ENCODE data around the gene TAF7.
A peak's percentile ranks its signal among the peaks of the same experiment; 100 is the strongest.

The TAF7 gene, protein sequence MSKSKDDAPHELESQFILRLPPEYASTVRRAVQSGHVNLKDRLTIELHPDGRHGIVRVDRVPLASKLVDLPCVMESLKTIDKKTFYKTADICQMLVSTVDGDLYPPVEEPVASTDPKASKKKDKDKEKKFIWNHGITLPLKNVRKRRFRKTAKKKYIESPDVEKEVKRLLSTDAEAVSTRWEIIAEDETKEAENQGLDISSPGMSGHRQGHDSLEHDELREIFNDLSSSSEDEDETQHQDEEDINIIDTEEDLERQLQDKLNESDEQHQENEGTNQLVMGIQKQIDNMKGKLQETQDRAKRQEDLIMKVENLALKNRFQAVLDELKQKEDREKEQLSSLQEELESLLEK

DNA sequence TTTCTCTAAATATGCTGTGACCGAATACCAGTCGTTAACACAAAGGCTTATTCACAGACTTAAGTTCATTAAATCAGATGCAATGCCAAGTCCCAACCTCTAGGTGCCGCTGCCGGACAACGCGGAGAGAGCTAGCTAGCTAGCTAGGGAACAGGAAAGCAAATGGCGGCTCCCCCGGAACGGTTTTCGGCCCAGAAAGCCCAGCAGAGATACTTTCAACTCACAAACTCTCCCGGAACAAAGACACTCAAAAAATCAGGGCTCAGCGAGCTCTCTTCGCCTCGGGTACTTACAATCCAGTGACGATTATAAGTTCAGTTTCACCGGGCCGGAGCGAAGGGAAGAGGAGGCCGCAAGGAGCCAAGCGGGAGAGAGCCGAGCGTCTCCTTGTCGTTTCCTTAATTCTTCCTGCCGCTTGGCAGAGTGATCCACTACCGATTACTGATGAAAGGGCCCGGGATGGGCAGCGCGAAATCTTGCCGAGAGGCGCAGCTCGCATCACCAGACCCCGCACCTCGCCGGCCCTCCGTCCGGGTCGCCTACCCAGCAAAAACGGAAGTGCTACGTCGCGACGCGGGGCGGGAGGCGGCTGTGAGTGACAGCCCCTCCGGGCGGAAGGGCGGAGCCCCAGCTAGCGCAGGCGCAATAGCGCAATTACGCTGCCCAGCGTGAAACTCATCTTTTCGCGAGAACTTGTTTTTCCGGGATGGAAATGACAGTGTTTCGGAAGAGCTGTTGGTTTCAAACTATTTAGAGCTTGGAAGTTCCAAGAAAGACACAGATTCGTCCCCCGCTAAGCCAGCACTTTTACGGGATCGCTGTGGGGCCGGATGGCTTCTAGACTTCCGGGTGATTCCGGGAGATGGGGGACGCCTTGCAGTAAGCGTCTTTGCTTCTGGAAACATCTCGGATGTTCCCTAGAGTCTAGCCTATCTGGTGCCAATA lies at the start of gene TAF7:
TAF7 (minus strand) TSS at position 560 of the 945 bp plus-strand sequence. CDS start 740 bp downstream, outside the sequence.
- Mint-ChIP-seq H3K9me3 (peaks cover 55% of the 10 kb centered on the region), H3K4me1 (peaks cover 40% of the 10 kb centered on the region), H3K4me3 (peak within 1 kb of the TSS; percentile 95), H3K36me3 (ENCODE audit: low read depth) (peaks cover 63% of the 10 kb centered on the region), H3K27me3 (no peaks in the 10 kb centered on the region), H3K27ac (peak within 1 kb of the TSS; percentile 97)
- peak; percentile 96 for ATAC-seq
- peak; percentile 93 for DNase-seq

DNA sequence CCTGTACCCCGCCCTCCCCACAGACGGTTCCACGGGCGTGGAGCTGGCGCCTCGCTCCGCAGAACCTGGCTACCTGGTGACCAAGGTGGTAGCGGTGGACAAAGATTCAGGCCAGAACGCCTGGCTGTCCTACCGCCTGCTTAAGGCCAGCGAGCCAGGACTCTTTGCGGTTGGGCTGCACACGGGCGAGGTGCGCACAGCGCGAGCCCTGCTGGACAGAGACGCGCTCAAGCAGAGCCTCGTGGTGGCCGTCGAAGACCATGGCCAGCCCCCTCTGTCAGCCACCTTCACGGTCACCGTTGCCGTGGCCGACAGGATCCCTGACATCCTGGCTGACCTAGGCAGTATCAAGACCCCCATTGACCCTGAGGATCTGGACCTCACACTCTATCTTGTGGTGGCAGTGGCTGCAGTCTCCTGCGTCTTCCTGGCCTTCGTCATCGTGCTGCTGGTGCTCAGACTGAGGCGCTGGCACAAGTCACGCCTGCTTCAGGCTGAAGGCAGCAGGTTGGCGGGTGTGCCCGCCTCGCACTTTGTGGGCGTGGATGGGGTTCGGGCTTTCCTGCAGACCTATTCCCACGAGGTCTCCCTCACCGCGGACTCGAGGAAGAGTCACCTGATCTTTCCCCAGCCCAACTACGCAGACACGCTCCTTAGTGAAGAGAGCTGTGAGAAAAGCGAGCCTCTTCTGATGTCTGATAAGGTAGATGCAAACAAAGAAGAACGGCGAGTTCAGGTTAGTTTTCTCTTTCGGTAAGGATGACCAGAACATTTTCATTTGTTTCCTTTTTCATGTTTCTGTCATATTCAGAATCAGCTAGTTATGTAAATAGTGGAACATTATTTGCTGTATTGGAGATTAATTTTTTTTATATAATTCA lies 45.7 kb upstream of the TAF7 start:
- DNase-seq = no peak
- peaks cover 49% of the 10 kb centered on the region for H3K9me3 Mint-ChIP-seq
- no peak for ATAC-seq
- no peak overlapping the region for H3K27ac Mint-ChIP-seq
- peaks cover 2% of the 10 kb centered on the region for H3K4me1 Mint-ChIP-seq
- peaks cover 34% of the 10 kb centered on the region for H3K36me3 Mint-ChIP-seq (ENCODE audit: low read depth)
- peaks cover 75% of the 10 kb centered on the region for H3K27me3 Mint-ChIP-seq
- no peak overlapping the region for H3K4me3 Mint-ChIP-seq

DNA sequence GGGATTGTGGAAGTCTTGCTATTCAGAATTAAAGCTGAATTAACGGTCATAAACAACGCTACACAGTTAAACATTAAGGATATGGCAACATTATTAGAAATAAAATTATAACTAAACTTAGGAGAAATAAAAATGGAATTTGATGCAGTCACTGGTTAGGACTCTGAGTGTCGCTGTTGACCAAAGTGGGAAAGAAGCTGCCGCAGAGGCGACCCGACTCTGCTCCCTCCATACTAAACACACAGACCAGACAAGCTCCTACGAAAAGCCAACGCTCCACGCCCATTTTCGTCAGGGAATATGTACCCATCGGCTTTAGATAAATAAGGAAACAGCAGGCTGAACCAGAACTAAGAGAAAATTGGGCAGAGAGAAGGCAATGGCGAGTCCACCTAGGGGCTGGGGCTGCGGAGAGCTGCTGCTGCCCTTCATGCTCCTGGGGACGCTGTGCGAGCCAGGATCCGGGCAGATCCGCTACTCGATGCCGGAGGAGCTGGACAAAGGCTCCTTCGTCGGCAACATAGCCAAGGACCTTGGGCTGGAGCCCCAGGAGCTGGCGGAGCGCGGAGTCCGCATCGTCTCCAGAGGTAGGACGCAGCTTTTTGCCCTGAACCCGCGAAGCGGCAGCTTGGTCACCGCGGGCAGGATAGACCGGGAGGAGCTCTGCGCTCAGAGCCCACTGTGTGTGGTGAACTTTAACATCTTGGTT lies 43.5 kb upstream of the TAF7 start, which contains the start of gene PCDHGA5:
PCDHGA5 (plus strand) TSS at position 211 of the 709 bp plus-strand sequence; CDS start at position 380, 169 bp downstream.
- no peak within 1 kb of the TSS for H3K4me3 Mint-ChIP-seq
- H3K4me1 Mint-ChIP-seq = peaks cover 2% of the 10 kb centered on the region
- DNase-seq (no peak), ATAC-seq (no peak)
- H3K9me3 Mint-ChIP-seq = peaks cover 48% of the 10 kb centered on the region
- H3K36me3 Mint-ChIP-seq (ENCODE audit: low read depth) = peaks cover 38% of the 10 kb centered on the region
- H3K27me3 Mint-ChIP-seq = peaks cover 70% of the 10 kb centered on the region
- H3K27ac Mint-ChIP-seq = no peak within 1 kb of the TSS

DNA sequence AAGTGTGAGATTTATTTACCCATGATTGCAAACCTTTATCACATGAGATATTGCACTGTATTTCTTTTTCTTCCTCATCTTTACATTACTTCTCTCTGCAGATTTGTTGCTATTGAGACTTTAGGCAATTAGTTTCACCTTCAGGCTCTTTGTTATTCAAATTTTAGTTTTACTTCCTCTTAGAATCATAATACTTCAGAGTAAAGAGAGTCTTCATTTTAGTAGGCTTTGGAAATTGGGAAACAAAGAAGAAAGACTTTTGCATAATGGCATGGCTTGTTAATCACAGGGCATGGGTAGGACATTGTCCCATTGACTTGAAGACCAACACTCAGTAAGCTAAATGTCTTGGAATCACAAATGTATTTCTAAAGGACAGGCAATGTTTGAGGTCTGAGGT lies 42.1 kb upstream of the TAF7 start:
- ATAC-seq (no peak), DNase-seq (no peak)
- Mint-ChIP-seq H3K4me1 (peaks cover 2% of the 10 kb centered on the region), H3K27ac (no peak overlapping the region), H3K27me3 (peaks cover 71% of the 10 kb centered on the region), H3K4me3 (no peak overlapping the region), H3K9me3 (peaks cover 52% of the 10 kb centered on the region), H3K36me3 (ENCODE audit: low read depth) (peaks cover 38% of the 10 kb centered on the region)

DNA sequence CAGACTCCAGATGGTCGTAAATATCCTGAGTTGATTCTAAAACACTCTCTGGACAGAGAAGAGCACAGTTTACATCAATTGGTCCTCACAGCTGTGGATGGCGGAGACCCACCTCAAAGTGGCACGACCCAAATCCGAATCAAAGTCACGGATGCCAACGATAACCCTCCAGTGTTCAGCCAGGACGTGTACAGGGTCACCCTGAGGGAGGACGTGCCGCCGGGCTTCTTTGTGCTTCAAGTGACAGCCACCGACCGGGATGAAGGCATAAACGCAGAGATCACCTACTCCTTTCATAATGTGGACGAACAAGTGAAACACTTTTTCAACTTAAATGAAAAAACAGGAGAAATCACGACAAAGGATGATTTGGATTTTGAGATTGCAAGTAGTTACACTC lies 40.1 kb upstream of the TAF7 start:
- DNase-seq = no peak
- H3K27me3 Mint-ChIP-seq = peaks cover 75% of the 10 kb centered on the region
- H3K4me1 Mint-ChIP-seq = peaks cover 2% of the 10 kb centered on the region
- no peak overlapping the region for H3K27ac Mint-ChIP-seq
- ATAC-seq = no peak
- H3K9me3 Mint-ChIP-seq = peaks cover 59% of the 10 kb centered on the region
- no peak overlapping the region for H3K4me3 Mint-ChIP-seq
- peaks cover 41% of the 10 kb centered on the region for H3K36me3 Mint-ChIP-seq (ENCODE audit: low read depth)

DNA sequence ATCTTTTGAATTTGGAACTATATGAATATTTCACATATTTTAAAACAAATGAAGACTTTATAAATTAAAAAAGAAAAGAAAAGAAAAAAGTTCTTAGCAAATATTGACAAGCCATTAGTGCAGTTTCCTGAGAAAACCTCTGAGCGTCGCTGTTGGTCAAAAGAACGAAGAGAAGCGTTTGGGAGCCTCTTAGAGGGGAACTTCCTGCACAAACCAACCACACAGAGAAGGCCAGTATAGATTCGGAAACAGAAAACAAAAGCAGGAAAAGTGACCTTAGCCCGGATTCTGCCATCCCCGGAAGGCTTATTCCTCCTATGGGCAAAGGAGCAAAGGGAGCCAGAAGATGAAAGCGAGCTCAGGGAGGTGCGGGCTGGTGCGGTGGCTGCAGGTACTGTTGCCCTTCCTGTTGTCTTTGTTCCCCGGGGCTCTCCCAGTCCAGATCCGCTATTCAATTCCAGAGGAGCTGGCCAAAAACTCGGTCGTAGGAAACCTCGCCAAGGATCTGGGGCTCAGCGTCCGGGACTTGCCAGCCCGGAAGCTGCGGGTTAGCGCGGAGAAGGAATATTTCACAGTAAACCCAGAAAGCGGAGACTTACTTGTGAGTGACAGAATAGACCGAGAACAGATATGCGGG lies 39.3 kb upstream of the TAF7 start, which contains the start of gene PCDHGB2:
PCDHGB2 (plus strand) TSS at position 205 of the 637 bp plus-strand sequence; CDS start at position 347, 142 bp downstream.
- H3K27ac Mint-ChIP-seq = no peak within 1 kb of the TSS
- ATAC-seq = no peak
- H3K4me3 Mint-ChIP-seq = peak within 1 kb of the TSS; percentile 76
- no peak for DNase-seq
- H3K36me3 Mint-ChIP-seq (ENCODE audit: low read depth) = peaks cover 37% of the 10 kb centered on the region
- peaks cover 53% of the 10 kb centered on the region for H3K9me3 Mint-ChIP-seq
- H3K4me1 Mint-ChIP-seq = peaks cover 2% of the 10 kb centered on the region
- H3K27me3 Mint-ChIP-seq = peaks cover 69% of the 10 kb centered on the region

DNA sequence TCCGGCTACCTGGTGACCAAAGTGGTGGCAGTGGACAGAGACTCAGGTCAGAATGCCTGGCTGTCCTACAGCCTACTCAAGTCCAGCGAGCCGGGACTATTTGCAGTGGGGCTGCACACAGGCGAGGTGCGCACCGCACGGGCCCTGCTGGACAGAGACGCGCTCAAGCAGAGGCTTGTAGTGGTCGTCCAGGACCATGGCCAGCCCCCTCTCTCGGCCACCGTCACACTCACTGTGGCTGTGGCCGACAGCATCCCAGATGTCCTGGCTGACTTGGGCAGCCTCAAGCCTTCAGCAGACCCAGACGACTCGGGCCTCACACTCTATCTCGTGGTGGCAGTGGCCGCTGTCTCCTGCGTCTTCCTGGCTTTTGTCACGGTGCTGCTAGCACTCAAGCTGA lies 36.4 kb upstream of the TAF7 start:
- no peak for ATAC-seq
- Mint-ChIP-seq H3K4me1 (peaks cover 2% of the 10 kb centered on the region), H3K4me3 (no peak overlapping the region), H3K36me3 (ENCODE audit: low read depth) (peaks cover 30% of the 10 kb centered on the region), H3K9me3 (peaks cover 47% of the 10 kb centered on the region), H3K27me3 (peaks cover 61% of the 10 kb centered on the region), H3K27ac (no peak overlapping the region)
- no peak for DNase-seq

DNA sequence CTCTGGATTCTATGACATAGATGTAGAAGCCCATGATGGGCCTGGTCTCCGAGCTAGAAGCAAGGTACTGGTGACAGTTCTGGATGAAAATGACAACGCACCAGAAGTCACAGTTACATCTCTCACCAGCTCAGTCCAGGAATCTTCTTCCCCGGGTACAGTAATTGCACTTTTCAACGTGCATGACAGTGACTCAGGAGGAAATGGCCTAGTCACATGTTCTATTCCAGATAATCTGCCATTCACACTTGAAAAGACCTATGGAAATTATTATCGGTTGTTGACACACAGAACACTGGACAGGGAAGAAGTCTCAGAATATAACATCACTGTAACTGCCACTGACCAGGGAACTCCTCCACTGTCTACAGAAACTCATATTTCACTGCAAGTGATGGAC lies 35.5 kb upstream of the TAF7 start:
- DNase-seq (no peak), ATAC-seq (no peak)
- Mint-ChIP-seq H3K9me3 (peaks cover 47% of the 10 kb centered on the region), H3K36me3 (ENCODE audit: low read depth) (peaks cover 28% of the 10 kb centered on the region), H3K27me3 (peaks cover 61% of the 10 kb centered on the region), H3K4me1 (peaks cover 2% of the 10 kb centered on the region), H3K4me3 (no peak overlapping the region), H3K27ac (no peak overlapping the region)

DNA sequence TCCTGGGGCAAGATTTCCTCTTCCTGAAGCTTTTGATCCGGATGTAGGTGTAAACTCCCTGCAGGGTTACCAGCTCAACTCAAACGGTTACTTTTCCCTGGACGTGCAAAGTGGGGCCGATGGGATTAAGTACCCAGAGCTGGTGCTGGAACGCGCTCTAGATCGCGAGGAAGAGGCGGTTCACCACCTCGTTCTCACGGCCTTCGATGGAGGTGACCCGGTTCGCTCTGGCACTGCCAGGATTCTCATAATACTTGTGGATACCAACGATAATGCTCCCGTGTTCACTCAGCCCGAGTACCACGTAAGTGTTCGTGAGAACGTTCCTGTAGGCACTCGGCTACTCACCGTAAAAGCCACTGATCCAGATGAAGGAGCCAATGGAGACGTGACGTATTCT lies 35.1 kb upstream of the TAF7 start:
- Mint-ChIP-seq H3K36me3 (ENCODE audit: low read depth) (peaks cover 23% of the 10 kb centered on the region), H3K4me1 (peaks cover 2% of the 10 kb centered on the region), H3K27ac (no peak overlapping the region), H3K9me3 (peaks cover 46% of the 10 kb centered on the region), H3K27me3 (peaks cover 61% of the 10 kb centered on the region), H3K4me3 (no peak overlapping the region)
- ATAC-seq (no peak), DNase-seq (no peak)

DNA sequence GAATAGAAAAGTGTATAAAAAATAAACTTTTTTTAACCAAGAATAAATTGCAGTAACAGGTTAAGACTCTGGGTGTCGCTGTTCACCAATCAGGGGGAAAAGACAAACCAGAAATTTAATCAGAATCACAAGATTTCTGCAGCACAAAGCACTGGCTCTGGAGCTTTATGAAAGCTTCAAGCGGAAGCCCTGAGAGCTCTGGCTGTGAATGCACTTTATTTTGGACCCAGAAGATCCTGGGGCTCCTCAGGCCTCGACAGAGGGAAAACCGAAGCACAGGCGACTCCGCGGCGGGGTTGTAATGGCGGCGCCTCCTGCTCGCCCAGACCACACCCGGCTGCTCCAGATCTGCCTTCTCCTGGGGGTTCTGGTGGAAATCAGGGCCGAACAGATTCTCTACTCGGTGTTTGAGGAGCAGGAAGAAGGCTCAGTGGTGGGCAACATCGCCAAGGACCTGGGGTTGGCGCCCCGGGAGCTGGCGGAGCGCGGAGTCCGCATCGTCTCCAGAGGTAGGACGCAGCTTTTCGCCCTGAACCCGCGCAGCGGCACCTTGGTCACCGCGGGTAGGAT lies 34.4 kb upstream of the TAF7 start, which contains the start of gene PCDHGA4:
PCDHGA4 (plus strand) TSS at position 122 of the 570 bp plus-strand sequence; CDS start at position 209, 87 bp downstream.
- ATAC-seq (no peak), DNase-seq (no peak)
- Mint-ChIP-seq H3K36me3 (ENCODE audit: low read depth) (peaks cover 23% of the 10 kb centered on the region), H3K4me1 (peaks cover 2% of the 10 kb centered on the region), H3K27ac (no peak within 1 kb of the TSS), H3K4me3 (no peak within 1 kb of the TSS), H3K9me3 (peaks cover 47% of the 10 kb centered on the region), H3K27me3 (peaks cover 62% of the 10 kb centered on the region)

DNA sequence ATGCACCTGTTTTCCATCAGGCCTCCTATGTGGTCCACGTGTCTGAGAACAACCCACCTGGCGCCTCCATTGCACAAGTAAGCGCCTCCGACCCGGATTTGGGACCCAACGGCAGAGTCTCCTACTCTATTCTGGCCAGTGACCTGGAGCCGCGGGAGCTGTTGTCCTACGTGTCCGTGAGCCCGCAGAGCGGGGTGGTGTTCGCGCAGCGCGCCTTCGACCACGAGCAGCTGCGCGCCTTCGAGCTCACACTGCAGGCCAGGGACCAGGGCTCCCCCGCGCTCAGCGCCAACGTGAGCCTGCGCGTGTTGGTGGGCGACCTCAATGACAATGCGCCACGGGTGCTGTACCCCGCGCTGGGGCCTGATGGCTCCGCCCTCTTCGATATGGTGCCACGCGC lies 31.0 kb upstream of the TAF7 start:
- no peak overlapping the region for H3K4me3 Mint-ChIP-seq
- H3K27me3 Mint-ChIP-seq = peaks cover 60% of the 10 kb centered on the region
- H3K4me1 Mint-ChIP-seq = no peaks in the 10 kb centered on the region
- DNase-seq (no peak), ATAC-seq (no peak)
- H3K27ac Mint-ChIP-seq = no peak overlapping the region
- H3K9me3 Mint-ChIP-seq = peaks cover 50% of the 10 kb centered on the region
- peaks cover 21% of the 10 kb centered on the region for H3K36me3 Mint-ChIP-seq (ENCODE audit: low read depth)

DNA sequence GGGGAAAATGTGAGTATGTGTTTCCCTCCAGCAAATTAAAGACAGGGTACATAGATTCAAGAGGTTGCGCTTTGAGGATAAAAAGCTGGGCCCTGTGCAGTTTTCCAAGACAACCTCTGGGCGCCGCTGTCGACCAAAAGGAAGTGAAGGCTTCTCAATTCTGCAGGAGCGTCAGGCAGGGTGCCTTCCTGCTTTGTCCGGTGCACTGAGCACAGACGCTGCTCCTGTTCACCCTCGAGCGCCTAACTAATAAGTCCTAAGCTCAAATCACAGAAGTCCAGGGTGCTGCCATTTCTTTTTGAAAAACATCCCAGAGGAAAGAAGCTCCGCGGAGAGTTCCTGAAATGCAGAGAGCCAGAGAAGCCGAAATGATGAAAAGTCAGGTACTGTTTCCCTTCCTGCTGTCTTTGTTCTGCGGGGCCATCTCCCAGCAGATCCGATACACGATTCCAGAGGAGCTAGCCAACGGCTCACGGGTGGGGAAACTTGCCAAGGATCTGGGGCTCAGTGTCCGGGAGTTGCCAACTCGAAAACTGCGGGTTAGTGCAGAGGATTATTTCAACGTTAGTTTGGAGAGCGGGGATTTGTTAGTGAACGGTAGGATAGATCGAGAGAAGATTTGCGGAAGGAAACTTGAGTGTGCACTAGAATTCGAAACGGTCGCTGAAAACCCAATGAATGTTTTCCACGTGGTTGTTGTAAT lies 29.5 kb upstream of the TAF7 start, which contains the start of gene PCDHGB1:
PCDHGB1 (plus strand) TSS at position 183 of the 703 bp plus-strand sequence; CDS start at position 345, 162 bp downstream.
- Mint-ChIP-seq H3K4me3 (no peak within 1 kb of the TSS), H3K27ac (no peak within 1 kb of the TSS), H3K4me1 (no peaks in the 10 kb centered on the region), H3K9me3 (peaks cover 49% of the 10 kb centered on the region), H3K27me3 (peaks cover 60% of the 10 kb centered on the region), H3K36me3 (ENCODE audit: low read depth) (peaks cover 17% of the 10 kb centered on the region)
- DNase-seq (peak; percentile 20), ATAC-seq (no peak)
